Neural progenitor cell (in vitro differentiated cells): ENCODE measurements around the gene PXDN.

Experiments
- CTCF ChIP-seq: fragments of 200-600 bp; sonication (generic); IDR thresholded peaks from 2 replicates; pipeline ENCODE4 v1.5.1; 2017; ENCODE audit warnings: antibody characterized with exemption, mild to moderate bottlenecking
- EZH2 ChIP-seq: fragments of 200-600 bp; sonication (generic); IDR thresholded peaks from 2 replicates; pipeline ENCODE4 v1.6.1; 2017; ENCODE audit warnings: antibody characterized with exemption, mild to moderate bottlenecking, moderate library complexity

GRCh38 chr2:1598041-1598710 lies 146.1 kb downstream of the PXDN start:
- no peak for TF ChIP-seq CTCF
- TF ChIP-seq EZH2, result no peak
